Vagina (tissue), 2 donors: Measurements from ENCODE around the gene NUDT10. TPM values are rescaled to one million over a fixed set of nuclear protein-coding genes. Genes with fewer than 3 reads are reported as not detected.
A peak's percentile ranks its signal among the peaks of the same experiment; 100 is the strongest.

Source experiments
- DNase-seq, 2 donors: peaks; one replicate each; pipeline ENCODE4 v3.0.0-alpha.2; 2017; ENCODE audit errors: extremely low spot score in 2 of 2
- H3K27ac ChIP-seq: fragments of 200-600 bp; sonication (generic); one replicate; pipeline ENCODE4 v1.5.1; 2019
- H3K27me3 ChIP-seq: fragments of 200-600 bp; sonication (generic); one replicate; pipeline ENCODE4 v1.5.1; 2019
- H3K36me3 ChIP-seq, 2 donors: fragments of 200-600 bp; sonication (generic); one replicate each; pipeline ENCODE4 v1.5.1; 2017 to 2019
- H3K4me1 ChIP-seq: fragments of 200-600 bp; sonication (generic); one replicate; pipeline ENCODE4 v1.5.1; 2019
- H3K4me3 ChIP-seq, 2 donors: fragments of 200-600 bp; sonication (generic); 1 replicate in 1 of 2; 2 replicates in 1 of 2; pipeline ENCODE4 v1.5.1; 2016 to 2019
- H3K9me3 ChIP-seq: fragments of 200-600 bp; sonication (generic); one replicate; pipeline ENCODE4 v1.5.1; 2019
- CTCF ChIP-seq, 3 experiments: fragments of 450-650 bp in 2 of 3; fragments of 200-600 bp in 1 of 3; sonication (generic) in 1 of 3; IDR thresholded peaks; one replicate each; pipeline ENCODE4 v1.5.1; 2017 to 2019; ENCODE audit warnings: antibody characterized with exemption in 3 of 3, mild to moderate bottlenecking in 2 of 3, moderate library complexity in 2 of 3
- POLR2A ChIP-seq, 2 donors: fragments of 450-650 bp; IDR thresholded peaks; one replicate each; pipeline ENCODE4 v1.6.1; 2017; ENCODE audit warnings: antibody characterized with exemption in 2 of 2, mild to moderate bottlenecking in 2 of 2, moderate library complexity in 2 of 2
- POLR2AphosphoS5 ChIP-seq, 2 donors: sonication (generic); formaldehyde crosslinking; IDR thresholded peaks; one replicate each; pipeline ENCODE4 v1.9.0; 2017; ENCODE audit warnings: antibody characterized with exemption in 2 of 2, mild to moderate bottlenecking in 2 of 2, low read depth in 1 of 2; ENCODE audit not compliant: insufficient read depth in 1 of 2
- intact Hi-C: fragments of 100-400 bp; cut with DNase I; formaldehyde crosslinking; loops from one replicate; pipeline ENCODE4 v1.15.1; 2023
- total RNA-seq: library from RNA; depleted of rRNA; stranded (reverse); fragments of >200 nt; gene quantifications from one replicate; pipeline ENCODE4 v1.2.3, GENCODE V29; 2016

Gene NUDT10
- 15.5 TPM for total RNA-seq

DNA sequence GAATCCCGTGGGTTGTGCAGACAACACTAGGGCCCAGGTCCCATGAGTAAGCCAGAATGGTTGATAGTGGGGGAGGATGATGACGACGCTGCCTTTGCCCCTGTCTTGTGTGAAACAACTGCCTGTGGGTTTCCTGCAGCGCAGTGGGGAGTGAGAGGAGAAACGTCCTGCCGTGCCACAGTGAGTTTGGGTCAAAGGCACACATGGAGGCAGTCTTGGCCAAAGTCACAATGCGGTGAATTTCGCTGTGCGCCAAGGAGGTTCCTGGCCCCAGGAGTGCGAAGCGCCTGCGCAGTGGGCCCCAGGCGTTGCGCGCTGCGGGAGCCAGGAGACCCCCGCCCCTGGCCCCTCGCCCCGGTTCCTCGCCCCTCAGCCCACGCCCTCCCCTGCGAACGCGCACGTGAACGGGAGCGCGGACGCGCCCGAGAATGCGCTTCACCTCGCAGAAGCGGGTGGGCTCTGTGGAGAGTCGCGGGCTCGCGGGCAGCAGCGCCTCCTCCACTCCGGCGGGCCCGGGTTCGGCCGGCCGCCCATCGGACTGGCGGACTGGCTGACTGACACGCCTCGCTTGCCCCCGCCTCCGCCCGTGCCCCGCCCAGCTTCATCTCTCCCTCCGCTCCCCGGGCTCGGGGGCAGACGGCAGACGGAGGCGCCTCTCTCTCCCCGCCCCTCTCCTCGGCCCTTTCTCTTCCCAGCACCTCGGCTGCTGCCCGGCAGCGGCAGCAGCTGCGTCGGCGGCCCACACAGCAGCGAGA lies at the start of gene NUDT10:
NUDT10 (plus strand) TSS at position 635 of the 755 bp plus-strand sequence. CDS start 144 bp downstream, outside the sequence.
- Histone ChIP-seq H3K4me1 (no peaks in the 10 kb centered on the region), H3K27ac (no peak within 1 kb of the TSS), H3K4me3 (peak within 1 kb of the TSS; percentile 38 to 43), H3K27me3 (no peaks in the 10 kb centered on the region), H3K36me3 (no peaks in the 10 kb centered on the region), H3K9me3 (no peaks in the 10 kb centered on the region)
- no peak for DNase-seq
- peak in 1 of 2 donors; percentile 60 for TF ChIP-seq POLR2AphosphoS5 (IDR thresholded peaks at IDR 0.05; ENCODE audit: insufficient read depth in 1 of 2, low read depth in 1 of 2)
- no peak for TF ChIP-seq CTCF (IDR thresholded peaks at IDR 0.05)
- intact Hi-C loops: no loop called here

- Histone ChIP-seq H3K27ac (no peak overlapping the region), H3K4me3 (no peak overlapping the region), H3K4me1 (no peaks in the 10 kb centered on the region), H3K36me3 (no peaks in the 10 kb centered on the region), H3K9me3 (no peaks in the 10 kb centered on the region), H3K27me3 (no peaks in the 10 kb centered on the region)
- intact Hi-C loops: no loop called here
- TF ChIP-seq POLR2A (IDR thresholded peaks at IDR 0.05) (no peak), POLR2AphosphoS5 (IDR thresholded peaks at IDR 0.05; ENCODE audit: insufficient read depth in 1 of 2, low read depth in 1 of 2) (no peak), CTCF (IDR thresholded peaks at IDR 0.05) (no peak)
- DNase-seq: no peak
These were observed 40.2 kb upstream of the NUDT10 start for GRCh38 chrX:51292421-51292820.

DNA sequence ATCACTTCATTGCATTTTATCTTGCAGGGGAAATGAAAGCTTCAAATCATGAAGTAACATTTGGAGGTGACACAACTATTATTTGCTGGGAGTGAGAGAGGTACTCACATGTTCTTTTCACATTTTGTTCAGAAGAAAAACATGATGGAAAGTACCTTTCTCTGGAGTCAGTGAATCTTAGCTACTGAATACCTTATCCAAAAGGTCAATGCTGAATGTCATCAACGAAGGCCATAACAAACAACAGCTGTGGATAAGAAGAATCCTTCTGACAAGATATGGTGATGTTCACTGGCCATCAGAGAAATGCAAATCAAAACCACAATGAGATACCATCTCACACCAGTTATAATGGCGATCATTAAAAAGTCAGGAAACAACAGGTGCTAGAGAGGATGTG lies 36.5 kb upstream of the NUDT10 start:
- no peak for TF ChIP-seq POLR2AphosphoS5 (IDR thresholded peaks at IDR 0.05; ENCODE audit: insufficient read depth in 1 of 2, low read depth in 1 of 2)
- TF ChIP-seq CTCF (IDR thresholded peaks at IDR 0.05): no peak
- no peak for TF ChIP-seq POLR2A (IDR thresholded peaks at IDR 0.05)
- Histone ChIP-seq H3K9me3 (no peaks in the 10 kb centered on the region), H3K4me3 (no peak overlapping the region), H3K4me1 (no peaks in the 10 kb centered on the region), H3K36me3 (no peaks in the 10 kb centered on the region), H3K27ac (no peak overlapping the region), H3K27me3 (no peaks in the 10 kb centered on the region)
- no peak for DNase-seq
- intact Hi-C loops: no loop called here

DNA sequence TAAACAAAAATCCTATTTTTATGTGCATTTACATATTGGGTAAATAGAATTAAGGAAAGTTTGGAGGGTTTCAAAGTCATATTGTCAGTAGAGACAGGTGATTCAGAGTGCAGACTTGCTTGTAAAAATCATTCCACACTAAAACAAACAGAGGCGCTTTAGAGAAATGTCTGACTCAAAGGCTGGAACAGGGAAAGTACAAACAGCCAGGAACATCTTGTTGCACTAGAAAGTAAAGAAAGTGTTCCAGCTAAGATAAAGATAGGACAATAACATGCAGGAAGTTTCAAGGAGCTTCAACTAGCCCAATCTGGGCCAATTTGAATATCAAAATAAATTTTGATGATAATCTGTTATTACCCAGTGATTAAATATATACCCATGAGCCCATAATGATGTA lies 16.4 kb upstream of the NUDT10 start:
- Histone ChIP-seq H3K9me3 (no peaks in the 10 kb centered on the region), H3K36me3 (no peaks in the 10 kb centered on the region), H3K27ac (no peak overlapping the region), H3K4me3 (no peak overlapping the region), H3K27me3 (no peaks in the 10 kb centered on the region), H3K4me1 (no peaks in the 10 kb centered on the region)
- TF ChIP-seq POLR2A (IDR thresholded peaks at IDR 0.05) (no peak), POLR2AphosphoS5 (IDR thresholded peaks at IDR 0.05; ENCODE audit: insufficient read depth in 1 of 2, low read depth in 1 of 2) (no peak), CTCF (IDR thresholded peaks at IDR 0.05) (no peak)
- no peak for DNase-seq
- intact Hi-C loops: no loop called here
